NK-92 treated with Interleukin-12 subunit alpha and Interleukin-12 subunit beta, amount 100 ng/mL, for 24 hours (cell line): ENCODE results near the gene GPRIN3.
"Not testable (repeated sequence)": the region's sequence is repeated elsewhere in the genome, so short reads cannot be mapped to it uniquely, and the experiment has no call there.

Experiments
- DNase-seq: peaks from one replicate; lab custom pipeline; 2025; lab: John Stamatoyannopoulos, UW

The GPRIN3 gene

GRCh38 chr4:89312066-89312465 lies 4.5 kb upstream of the GPRIN3 start:
- no peak for DNase-seq

- DNase-seq, result no peak
These were observed 3.8 kb upstream of the GPRIN3 start for GRCh38 chr4:89311433-89311832.

GRCh38 chr4:89309154-89309553 lies 1.6 kb upstream of the GPRIN3 start:
- DNase-seq, result not testable (repeated sequence)

GRCh38 chr4:89308161-89308500 lies 531 bp upstream of the GPRIN3 start:
- DNase-seq, result no peak

- no peak for DNase-seq
These were observed 488 bp downstream of the GPRIN3 start for GRCh38 chr4:89307178-89307445.

GRCh38 chr4:89306486-89307177 lies 968 bp downstream of the GPRIN3 start:
- no peak for DNase-seq

GRCh38 chr4:89305712-89306437 lies 1.7 kb downstream of the GPRIN3 start:
- no peak for DNase-seq

GRCh38 chr4:89305028-89305427 lies 2.6 kb downstream of the GPRIN3 start:
- DNase-seq, result no peak

GRCh38 chr4:89303814-89304388 lies 3.7 kb downstream of the GPRIN3 start:
- no peak for DNase-seq

GRCh38 chr4:89303177-89303576 lies 4.4 kb downstream of the GPRIN3 start:
- no peak for DNase-seq

- DNase-seq, result no peak
These were observed 5.7 kb downstream of the GPRIN3 start for GRCh38 chr4:89301902-89302301.

GRCh38 chr4:89301003-89301402 lies 6.6 kb downstream of the GPRIN3 start:
- DNase-seq, result no peak

- no peak for DNase-seq
These were observed 7.1 kb downstream of the GPRIN3 start for GRCh38 chr4:89300499-89300898.

GRCh38 chr4:89300060-89300459 lies 7.5 kb downstream of the GPRIN3 start:
- no peak for DNase-seq

- DNase-seq, result no peak
These were observed 8.3 kb downstream of the GPRIN3 start for GRCh38 chr4:89299153-89299791.

GRCh38 chr4:89298788-89299152 lies 8.8 kb downstream of the GPRIN3 start:
- DNase-seq, result no peak

- DNase-seq, result no peak
These were observed 9.4 kb downstream of the GPRIN3 start for GRCh38 chr4:89298155-89298554.

GRCh38 chr4:89296896-89297295 lies 10.7 kb downstream of the GPRIN3 start:
- no peak for DNase-seq

- DNase-seq, result no peak
These were observed 11.2 kb downstream of the GPRIN3 start for GRCh38 chr4:89296399-89296798.

- no peak for DNase-seq
These were observed 12.1 kb downstream of the GPRIN3 start for GRCh38 chr4:89295415-89295927.

- no peak for DNase-seq
These were observed 12.9 kb downstream of the GPRIN3 start for GRCh38 chr4:89294573-89295269.

GRCh38 chr4:89293299-89293698 lies 14.3 kb downstream of the GPRIN3 start:
- no peak for DNase-seq
